Measurements from ENCODE around the gene FBXL16. TPM values are rescaled to one million over a fixed set of nuclear protein-coding genes. Genes with fewer than 3 reads are reported as not detected.
A peak's percentile ranks its signal among the peaks of the same experiment; 100 is the strongest.

Gene FBXL16
- polyA plus RNA-seq, 1 of the 3 experiments (the other 2 are of a cell fraction), result 19.8 TPM

- no peak overlapping the region for H2AFZ ChIP-seq (ENCODE audit: low read depth)
- H3K27ac ChIP-seq (ENCODE audit: low read depth in 2 of 2, low read length in 1 of 2), result peak overlapping the region in 1 of 2 experiments; percentile 99; a peak in 1 of 4 replicates
- CTCF ChIA-PET, result interaction anchor here (0.6 to 22.4 kb wide), 6 partner anchors 5 to 67 kb away, joined by 3 to 358 read pairs (median 26); partner anchors contain the start of genes ANTKMT, CCDC78, CIAO3 and FBXL16
- POLR2A ChIA-PET, result interaction anchor here (3.8 kb wide), 1 partner anchor 9 kb away, joined by 19 read pairs; no protein-coding TSS in a partner anchor
- H3K79me2 ChIP-seq (ENCODE audit: insufficient read depth), result peaks cover 2% of the 10 kb centered on the region; the same call in 1 of the 2 replicates
- H3K9me3 ChIP-seq, result no peaks in the 10 kb centered on the region
- DNase-seq, result no peak
- 93% methylated on average over 8 of the region's 9 CpGs for WGBS (ENCODE audit: low lambda C conversion rate)
- H3K9me2 ChIP-seq, result no peaks in the 10 kb centered on the region
- TF ChIP-seq MAX (IDR thresholded peaks at IDR 0.05; ENCODE audit: low read depth), result no peak
- TF ChIP-seq RFX5 (IDR thresholded peaks at IDR 0.05; ENCODE audit: low read length), result no peak
- no peak for TF ChIP-seq PBX3 (IDR thresholded peaks at IDR 0.05)
- TF ChIP-seq EZH2phosphoT487 (IDR thresholded peaks at IDR 0.05; ENCODE audit: borderline replicate concordance, low read depth), result no peak
- no peak for TF ChIP-seq GABPA (IDR thresholded peaks at IDR 0.05; ENCODE audit: low read depth)
- TF ChIP-seq GATA2 (CRISPR knock-in tag; IDR thresholded peaks at IDR 0.05), result no peak
- no peak for TF ChIP-seq SMC3 (IDR thresholded peaks at IDR 0.05; ENCODE audit: low read depth, low read length)
- H4K20me1 ChIP-seq (ENCODE audit: insufficient read depth), result peaks cover 24% of the 10 kb centered on the region; the same call in 1 of the 2 replicates
- peaks cover 14% of the 10 kb centered on the region for H3F3A ChIP-seq (replicated peaks; ENCODE audit: insufficient read depth)
- H3K4me3 ChIP-seq (ENCODE audit: low read depth in 2 of 2, low read length in 1 of 2), result no peak overlapping the region
- peaks cover 0 to 6% of the 10 kb centered on the region in 2 experiments for H3K36me3 ChIP-seq (replicated peaks in 1 of 2; ENCODE audit: control insufficient read depth in 1 of 2, insufficient read depth in 2 of 2, low read length in 1 of 2)
- H3K27me3 ChIP-seq (ENCODE audit: insufficient read depth), result no peaks in the 10 kb centered on the region
- H3K4me1 ChIP-seq (ENCODE audit: control insufficient read depth in 1 of 2, insufficient read depth in 2 of 2, low read depth in 1 of 2, low read length in 1 of 2), result peaks cover 12 to 53% of the 10 kb centered on the region in 2 experiments; a peak in 3 of 4 replicates
- H3K9ac ChIP-seq, result no peak overlapping the region
- H3K4me2 ChIP-seq, result no peak overlapping the region
Measured at GRCh38 chr16:718389-718788, 12.8 kb upstream of the FBXL16 start.

GRCh38 chr16:717450-718245 is 12.0 kb upstream of the FBXL16 start:
- peaks cover 20% of the 10 kb centered on the region; the same call in 1 of the 2 replicates for H4K20me1 ChIP-seq (ENCODE audit: insufficient read depth)
- no peak for DNase-seq
- H3F3A ChIP-seq (replicated peaks; ENCODE audit: insufficient read depth), result peaks cover 21% of the 10 kb centered on the region
- no peaks in the 10 kb centered on the region for H3K9me2 ChIP-seq
- H3K4me2 ChIP-seq, result no peak overlapping the region
- no peak overlapping the region; a peak in 1 of 4 replicates for H3K27ac ChIP-seq (ENCODE audit: low read depth in 2 of 2, low read length in 1 of 2)
- peaks cover 12 to 52% of the 10 kb centered on the region in 2 experiments; a peak in 3 of 4 replicates for H3K4me1 ChIP-seq (ENCODE audit: control insufficient read depth in 1 of 2, insufficient read depth in 2 of 2, low read depth in 1 of 2, low read length in 1 of 2)
- peaks cover 0 to 4% of the 10 kb centered on the region in 2 experiments for H3K36me3 ChIP-seq (replicated peaks in 1 of 2; ENCODE audit: control insufficient read depth in 1 of 2, insufficient read depth in 2 of 2, low read length in 1 of 2)
- WGBS (ENCODE audit: low lambda C conversion rate), result 95% methylated on average over 16 of the region's 32 CpGs
- no peaks in the 10 kb centered on the region for H3K9me3 ChIP-seq
- CTCF ChIA-PET, result interaction anchor here (1.8 to 22.4 kb wide), 5 partner anchors 11 to 67 kb away, joined by 7 to 358 read pairs (median 29); partner anchors contain the start of genes ANTKMT, CCDC78, CHTF18 and CIAO3
- TF ChIP-seq POLR2AphosphoS5 (IDR thresholded peaks at IDR 0.05; ENCODE audit: low read depth, low read length), result no peak
- no peak for TF ChIP-seq FOSL2 (IDR thresholded peaks at IDR 0.05; ENCODE audit: borderline replicate concordance, low read depth)
- TF ChIP-seq FOXJ3 (CRISPR knock-in tag; IDR thresholded peaks at IDR 0.05), result no peak
- TF ChIP-seq RAD21 (IDR thresholded peaks at IDR 0.05; ENCODE audit: low read length), result no peak
- TF ChIP-seq FOXM1 (IDR thresholded peaks at IDR 0.05; ENCODE audit: low read depth), result no peak
- TF ChIP-seq MXI1 (IDR thresholded peaks at IDR 0.05; ENCODE audit: low read depth, low read length), result no peak
- TF ChIP-seq ZBTB33 (IDR thresholded peaks at IDR 0.05; ENCODE audit: borderline replicate concordance, low read depth), result no peak
- TF ChIP-seq RXRA (IDR thresholded peaks at IDR 0.05; ENCODE audit: borderline replicate concordance, low read depth), result no peak
- TF ChIP-seq SMC3 (IDR thresholded peaks at IDR 0.05; ENCODE audit: low read depth, low read length), result no peak
- TF ChIP-seq CTCF (IDR thresholded peaks at IDR 0.05), result no peak
- no peak for TF ChIP-seq NFIC (IDR thresholded peaks at IDR 0.05; ENCODE audit: borderline replicate concordance)
- POLR2A ChIA-PET, result interaction anchor here (1.4 to 2.6 kb wide), 2 partner anchors 8 to 65 kb away, joined by 3 to 13 read pairs; partner anchors contain the start of gene CCDC78
- H3K4me3 ChIP-seq (ENCODE audit: low read depth in 2 of 2, low read length in 1 of 2), result no peak overlapping the region
- no peak overlapping the region for H3K9ac ChIP-seq
- H3K27me3 ChIP-seq (ENCODE audit: insufficient read depth), result no peaks in the 10 kb centered on the region
- H2AFZ ChIP-seq (ENCODE audit: low read depth), result no peak overlapping the region
- peaks cover 2% of the 10 kb centered on the region; the same call in 1 of the 2 replicates for H3K79me2 ChIP-seq (ENCODE audit: insufficient read depth)
